HCT116 (cell line): ENCODE measurements around the gene MRGPRX4. TPM values are rescaled to one million over a fixed set of nuclear protein-coding genes. Genes with fewer than 3 reads are reported as not detected.

Experiments
- ATAC-seq: fragments of 200-7000 bp; cut with Tn5 transposase; 2 replicates; pipeline ENCODE4 v1.9.1; 2020; ENCODE audit warnings: mild to moderate bottlenecking, moderate library complexity
- BruUV-seq: library from RNA; stranded (reverse); fragments of 400-500 nt; replicated peaks from 2 replicates; lab custom pipeline; 2021; lab: Mats Ljungman, UMichigan
- CTCF ChIA-PET: fragments of 300-600 bp; sonication (Branson Sonifier 250); formaldehyde crosslinking; loops from one replicate; lab custom pipeline; 2021; ENCODE audit warnings: antibody characterized with exemption; lab: Charles Lee
- POLR2A ChIA-PET: fragments of 300-600, 350-600 bp; sonication (Branson Sonifier 250); formaldehyde crosslinking; loops from one replicate; lab custom pipeline; 2021; ENCODE audit warnings: antibody characterized with exemption; lab: Charles Lee
- RAD21 ChIA-PET, 2 experiments: fragments of 300-600 bp; sonication (Branson Sonifier 250); formaldehyde crosslinking; loops; one replicate each; lab custom pipeline; 2023; ENCODE audit warnings: low total read pairs in 2 of 2; ENCODE audit not compliant: uncharacterized antibody in 2 of 2, unreplicated experiment in 2 of 2, low non-redundant PET in 1 of 2; lab: Charles Lee
- DNase-seq: peaks from one replicate; pipeline ENCODE4 v3.0.0-alpha.2; 2010; ENCODE audit warnings: low read depth, low spot score
- H2AFZ ChIP-seq: fragments of 200-600 bp; shearing (Covaris generic), sonication (generic); 2 replicates; pipeline ENCODE4 v1.6.1; 2017; ENCODE audit warnings: low read depth, mixed run types, mixed read lengths, antibody characterized with exemption, low read length; ENCODE audit not compliant: poor library complexity, severe bottlenecking
- H3K27ac ChIP-seq: 2 replicates; pipeline ENCODE4 v1.5.1; 2012; ENCODE audit warnings: low read depth, low read length
- H3K27me3 ChIP-seq: fragments of 200-600 bp; sonication (generic); 2 replicates; pipeline ENCODE4 v1.6.1; 2016; ENCODE audit warnings: mixed run types, low read length, mixed read lengths; ENCODE audit not compliant: insufficient read depth
- H3K36me3 ChIP-seq, 2 experiments: fragments of 200-500 bp in 1 of 2; fragments of 200-600 bp in 1 of 2; sonication (Bioruptor generic) in 1 of 2; sonication (generic) in 1 of 2; 2 replicates each; pipeline versions ENCODE4 v1.5.1 to v1.6.1; 2014 to 2016; ENCODE audit warnings: low read length in 2 of 2, inconsistent platforms in 1 of 2, mixed read lengths in 1 of 2, mixed run types in 1 of 2; ENCODE audit not compliant: insufficient read depth in 2 of 2, control insufficient read depth in 1 of 2
- H3K4me1 ChIP-seq, 2 experiments: fragments of 200-600 bp in 1 of 2; sonication (generic) in 1 of 2; 2 replicates each; pipeline versions ENCODE4 v1.5.1 to v1.6.1; 2012 to 2017; ENCODE audit warnings: low read length in 2 of 2, inconsistent platforms in 1 of 2, mild to moderate bottlenecking in 1 of 2, mixed read lengths in 1 of 2, mixed run types in 1 of 2, moderate library complexity in 1 of 2; ENCODE audit not compliant: insufficient read depth in 2 of 2, control insufficient read depth in 1 of 2
- H3K4me2 ChIP-seq: fragments of 200-600 bp; sonication (generic); 2 replicates; pipeline ENCODE4 v1.6.1; 2017; ENCODE audit warnings: mixed run types, low read length, mixed read lengths
- H3K4me3 ChIP-seq, 2 experiments: fragments of 200-600 bp in 1 of 2; sonication (generic) in 1 of 2; replicated peaks in 1 of 2; 2 replicates each; pipeline ENCODE4 v1.5.1; 2011 to 2016; ENCODE audit warnings: low read length in 2 of 2, control low read depth in 1 of 2, low read depth in 1 of 2, mild to moderate bottlenecking in 1 of 2, mixed read lengths in 1 of 2, mixed run types in 1 of 2
- H3K79me2 ChIP-seq: fragments of 200-600 bp; sonication (generic); 2 replicates; pipeline ENCODE4 v1.6.1; 2017; ENCODE audit warnings: mild to moderate bottlenecking, mixed run types, low read length, moderate library complexity, mixed read lengths; ENCODE audit not compliant: insufficient read depth
- H3K9ac ChIP-seq: fragments of 200-600 bp; sonication (generic); 2 replicates; pipeline ENCODE4 v1.6.1; 2016; ENCODE audit warnings: low read length, mixed read lengths
- H3K9me2 ChIP-seq: fragments of 200-600 bp; sonication (generic), shearing (Covaris generic); 2 replicates; pipeline ENCODE4 v1.6.1; 2017; ENCODE audit warnings: mixed run types, mild to moderate bottlenecking, moderate library complexity; ENCODE audit not compliant: insufficient read depth
- H3K9me3 ChIP-seq, 2 experiments: fragments of 200-500 bp in 1 of 2; fragments of 200-600 bp in 1 of 2; sonication (Bioruptor generic) in 1 of 2; sonication (generic) in 1 of 2; 2 replicates each; pipeline ENCODE4 v1.6.1; 2014 to 2017; ENCODE audit warnings: low read length in 2 of 2, mixed read lengths in 2 of 2, inconsistent platforms in 1 of 2, low read depth in 1 of 2, mild to moderate bottlenecking in 1 of 2, mixed run types in 1 of 2, moderate library complexity in 1 of 2; ENCODE audit not compliant: control insufficient read depth in 1 of 2, insufficient read depth in 1 of 2
- H4K20me1 ChIP-seq: fragments of 200-600 bp; sonication (generic), shearing (Covaris generic); 2 replicates; pipeline ENCODE4 v1.6.1; 2017; ENCODE audit warnings: mixed run types, mild to moderate bottlenecking, moderate library complexity; ENCODE audit not compliant: insufficient read depth
- EGR1 ChIP-seq: IDR thresholded peaks from 2 replicates; pipeline ENCODE4 v1.6.1; 2012; ENCODE audit warnings: low read depth
- ELF1 ChIP-seq: IDR thresholded peaks from 2 replicates; pipeline ENCODE4 v1.6.1; 2012; ENCODE audit warnings: low read depth, borderline replicate concordance
- EZH2 ChIP-seq: fragments of 200-600 bp; sonication (generic); IDR thresholded peaks from 2 replicates; pipeline ENCODE4 v1.6.1; 2017; ENCODE audit warnings: antibody characterized with exemption, mixed run types
- FOSL1 ChIP-seq: IDR thresholded peaks from 2 replicates; pipeline ENCODE4 v1.6.1; 2012; ENCODE audit warnings: low read depth
- JUND ChIP-seq: IDR thresholded peaks from 2 replicates; pipeline ENCODE4 v1.6.1; 2012
- POLR2A ChIP-seq: IDR thresholded peaks from 2 replicates; pipeline ENCODE4 v1.7.0; 2011; ENCODE audit warnings: borderline replicate concordance; ENCODE audit not compliant: insufficient read depth, insufficient read length; ENCODE audit errors: extremely low read depth
- POLR2AphosphoS5 ChIP-seq: IDR thresholded peaks from 2 replicates; pipeline ENCODE4 v1.6.1; 2011; ENCODE audit warnings: mild to moderate bottlenecking, low read depth, low read length, moderate library complexity
- RAD21 ChIP-seq: IDR thresholded peaks from 2 replicates; pipeline ENCODE4 v1.6.1; 2012; ENCODE audit warnings: low read depth, mild to moderate bottlenecking
- SP1 ChIP-seq: IDR thresholded peaks from 2 replicates; pipeline ENCODE4 v1.6.1; 2012; ENCODE audit warnings: low read depth
- TCF7L2 ChIP-seq: IDR thresholded peaks from 2 replicates; pipeline ENCODE4 v1.7.0; 2011; ENCODE audit warnings: borderline replicate concordance, inconsistent platforms; ENCODE audit not compliant: insufficient read depth, insufficient read length; ENCODE audit errors: extremely low read depth
- YY1 ChIP-seq: IDR thresholded peaks from 2 replicates; pipeline ENCODE4 v1.6.1; 2011; ENCODE audit warnings: low read length, low read depth, moderate library complexity, mild to moderate bottlenecking; ENCODE audit not compliant: insufficient replicate concordance; ENCODE audit errors: extremely low read depth
- ZNF274 ChIP-seq: fragments of 200-500 bp; sonication (Bioruptor generic); IDR thresholded peaks from 2 replicates; pipeline ENCODE4 v1.6.1; 2014; ENCODE audit warnings: mild to moderate bottlenecking, low read depth, low read length, inconsistent platforms
- intact Hi-C: fragments of 100-400 bp; cut with micrococcal nuclease; formaldehyde crosslinking; loops from 2 replicates; pipeline ENCODE4 v1.10.0; 2022
- total RNA-seq: library from RNA; stranded (reverse); gene quantifications from one replicate; pipeline ENCODE4 v1.2.1, GENCODE V29; 2021; ENCODE audit not compliant: unreplicated experiment
- TF ChIP-seq, protein P1 (sequence below): IDR thresholded peaks from 2 replicates; pipeline ENCODE4 v1.6.1; 2012
- TF ChIP-seq, protein P2 (sequence below): IDR thresholded peaks from 2 replicates; pipeline ENCODE4 v1.6.1; 2012

MRGPRX4 gene
- total RNA-seq, 1 experiment from 2014 or later = not detected

DNA sequence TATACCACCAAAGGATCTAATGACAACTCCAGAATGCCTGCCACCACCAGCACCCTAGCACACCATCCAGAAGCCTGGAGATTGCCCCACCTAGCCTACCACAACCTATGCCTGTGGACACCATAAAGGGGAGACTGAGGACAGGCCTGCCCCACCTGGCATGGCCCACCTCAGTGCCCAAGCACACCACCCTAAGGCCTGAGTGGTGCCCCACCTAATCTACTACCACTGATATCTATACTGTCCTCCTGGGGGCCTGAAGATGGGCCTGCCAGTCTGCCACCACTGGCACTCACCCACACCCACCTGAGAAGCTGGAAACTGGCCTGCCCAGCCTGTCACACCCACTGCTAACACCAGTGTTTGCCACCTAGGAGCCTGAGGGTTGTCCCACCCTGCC is 32.1 kb downstream of the MRGPRX4 start:
- H3K79me2 ChIP-seq = no peaks in the 10 kb centered on the region
- intact Hi-C loops = loop anchor here (5.0 kb wide), 1 partner anchor 212 kb away; no protein-coding TSS in a partner anchor
- no peak overlapping the region for H3K9ac ChIP-seq
- no peaks in the 10 kb centered on the region for H3K9me2 ChIP-seq
- no peak for DNase-seq
- BruUV-seq = no TSS peak
- H3K4me2 ChIP-seq = no peak overlapping the region
- H3K4me3 ChIP-seq = no peak overlapping the region
- no peaks in the 10 kb centered on the region for H3K9me3 ChIP-seq
- no peaks in the 10 kb centered on the region for H3K27me3 ChIP-seq
- no peak overlapping the region for H3K27ac ChIP-seq
- H3K36me3 ChIP-seq = no peaks in the 10 kb centered on the region
- no peak overlapping the region for H2AFZ ChIP-seq
- no peaks in the 10 kb centered on the region for H4K20me1 ChIP-seq
- TF ChIP-seq ELF1 = no peak
- TF ChIP-seq YY1 = no peak
- TF ChIP-seq TCF7L2 = no peak
- no peak for TF ChIP-seq SP1
- TF ChIP-seq FOSL1 = no peak
- TF ChIP-seq RAD21 = no peak
- no peak for TF ChIP-seq EGR1
- no peak for TF ChIP-seq JUND
- TF ChIP-seq, protein P1, sequence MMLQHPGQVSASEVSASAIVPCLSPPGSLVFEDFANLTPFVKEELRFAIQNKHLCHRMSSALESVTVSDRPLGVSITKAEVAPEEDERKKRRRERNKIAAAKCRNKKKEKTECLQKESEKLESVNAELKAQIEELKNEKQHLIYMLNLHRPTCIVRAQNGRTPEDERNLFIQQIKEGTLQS = no peak
- TF ChIP-seq ZNF274 = no peak
- no peak for TF ChIP-seq POLR2A
- no peak for TF ChIP-seq EZH2
- TF ChIP-seq, all 23 proteins: peak for 0
- ChIA-PET POLR2A (no interaction called here), CTCF (interaction anchor here (1.0 to 1.4 kb wide), 3 partner anchors 10 to 89 kb away, joined by 7 to 17 read pairs (median 8); no protein-coding TSS in a partner anchor), RAD21 (interaction anchor here in 1 of 2 experiments (1.2 kb wide), 1 partner anchor 89 kb away, joined by 6 read pairs; no protein-coding TSS in a partner anchor)
- no peak for ATAC-seq
- no peaks in the 10 kb centered on the region for H3K4me1 ChIP-seq

DNA sequence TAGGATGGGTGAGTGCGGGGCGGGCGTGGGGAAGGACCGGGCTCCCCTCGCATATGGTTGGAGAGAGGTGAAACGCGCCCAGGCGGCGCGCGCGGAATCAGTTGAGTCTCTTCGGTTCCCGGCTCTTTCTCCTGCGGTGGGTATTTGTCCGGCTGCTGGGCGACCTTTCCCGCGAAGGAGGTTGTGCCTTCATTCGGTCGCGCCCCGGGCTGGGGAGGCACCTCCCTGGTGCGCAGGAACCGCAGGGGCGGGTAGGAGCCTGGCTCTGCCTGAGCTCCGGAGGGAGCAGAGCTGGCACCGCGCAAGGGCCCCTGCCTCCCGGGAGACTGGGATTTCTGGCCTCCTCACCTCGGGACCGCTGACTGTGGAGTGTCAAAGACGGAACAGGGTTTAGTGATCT is 36.4 kb downstream of the MRGPRX4 start:
- no peaks in the 10 kb centered on the region for H3K4me1 ChIP-seq
- H3K9me2 ChIP-seq = no peaks in the 10 kb centered on the region
- CTCF ChIA-PET = no interaction called here
- no peaks in the 10 kb centered on the region for H3K9me3 ChIP-seq
- H3K4me2 ChIP-seq = no peak overlapping the region
- no peak overlapping the region for H3K9ac ChIP-seq
- no peaks in the 10 kb centered on the region for H4K20me1 ChIP-seq
- ATAC-seq = no peak
- no peak overlapping the region for H2AFZ ChIP-seq
- H3K79me2 ChIP-seq = no peaks in the 10 kb centered on the region
- intact Hi-C loops = no loop called here
- no peaks in the 10 kb centered on the region for H3K27me3 ChIP-seq
- no peak for DNase-seq
- H3K4me3 ChIP-seq = no peak overlapping the region
- no peaks in the 10 kb centered on the region for H3K36me3 ChIP-seq
- TF ChIP-seq, protein P2, sequence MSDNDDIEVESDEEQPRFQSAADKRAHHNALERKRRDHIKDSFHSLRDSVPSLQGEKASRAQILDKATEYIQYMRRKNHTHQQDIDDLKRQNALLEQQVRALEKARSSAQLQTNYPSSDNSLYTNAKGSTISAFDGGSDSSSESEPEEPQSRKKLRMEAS = no peak
- TF ChIP-seq EZH2 (no peak), FOSL1 (no peak), EGR1 (no peak), ZNF274 (no peak), POLR2AphosphoS5 (no peak)
- TF ChIP-seq, all 23 proteins: peak for 0
- POLR2A ChIA-PET = no interaction called here
- no TSS peak for BruUV-seq
- no peak overlapping the region for H3K27ac ChIP-seq
- RAD21 ChIA-PET = no interaction called here
